Dedifferentiated amniotic fluid mesenchymal stem cell (primary cell): ENCODE results near the gene RPSA.
"Not testable (repeated sequence)": the region's sequence is repeated elsewhere in the genome, so short reads cannot be mapped to it uniquely, and the experiment has no call there.

Experiments used
- DNase-seq: peaks from one replicate; pipeline ENCODE4 v3.0.0-alpha.2; 2016; ENCODE audit errors: extremely low spot score

RPSA gene

GRCh38 chr3:39454591-39455217 is 48.2 kb downstream of the RPSA start:
- no peak for DNase-seq

- no peak for DNase-seq
Observed at GRCh38 chr3:39456159-39456558, 49.6 kb downstream of the RPSA start.

- no peak for DNase-seq
Observed at GRCh38 chr3:39457361-39457760, 50.8 kb downstream of the RPSA start.

- DNase-seq: not testable (repeated sequence)
Observed at GRCh38 chr3:39458579-39458978, 52.1 kb downstream of the RPSA start.

GRCh38 chr3:39460677-39461076 is 54.2 kb downstream of the RPSA start:
- no peak for DNase-seq
